GM12875 (cell line): ENCODE results near the gene KRTAP10-5.

Experiments
- H3K4me3 ChIP-seq: one replicate; pipeline ENCODE4 v1.5.1; 2011; ENCODE audit warnings: low read depth, low read length, control low read depth
- TF ChIP-seq, protein P1 (sequence below): IDR thresholded peaks from 2 replicates; pipeline ENCODE4 v1.5.1; 2011; ENCODE audit warnings: low read depth, mild to moderate bottlenecking, control low read depth, inconsistent platforms, low read length, moderate library complexity, borderline replicate concordance; ENCODE audit not compliant: insufficient read depth

Gene KRTAP10-5

GRCh38 chr21:44548922-44549321 lies 31.5 kb downstream of the KRTAP10-5 start:
- TF ChIP-seq, protein P1, sequence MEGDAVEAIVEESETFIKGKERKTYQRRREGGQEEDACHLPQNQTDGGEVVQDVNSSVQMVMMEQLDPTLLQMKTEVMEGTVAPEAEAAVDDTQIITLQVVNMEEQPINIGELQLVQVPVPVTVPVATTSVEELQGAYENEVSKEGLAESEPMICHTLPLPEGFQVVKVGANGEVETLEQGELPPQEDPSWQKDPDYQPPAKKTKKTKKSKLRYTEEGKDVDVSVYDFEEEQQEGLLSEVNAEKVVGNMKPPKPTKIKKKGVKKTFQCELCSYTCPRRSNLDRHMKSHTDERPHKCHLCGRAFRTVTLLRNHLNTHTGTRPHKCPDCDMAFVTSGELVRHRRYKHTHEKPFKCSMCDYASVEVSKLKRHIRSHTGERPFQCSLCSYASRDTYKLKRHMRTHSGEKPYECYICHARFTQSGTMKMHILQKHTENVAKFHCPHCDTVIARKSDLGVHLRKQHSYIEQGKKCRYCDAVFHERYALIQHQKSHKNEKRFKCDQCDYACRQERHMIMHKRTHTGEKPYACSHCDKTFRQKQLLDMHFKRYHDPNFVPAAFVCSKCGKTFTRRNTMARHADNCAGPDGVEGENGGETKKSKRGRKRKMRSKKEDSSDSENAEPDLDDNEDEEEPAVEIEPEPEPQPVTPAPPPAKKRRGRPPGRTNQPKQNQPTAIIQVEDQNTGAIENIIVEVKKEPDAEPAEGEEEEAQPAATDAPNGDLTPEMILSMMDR: no peak
- no peak overlapping the region for H3K4me3 ChIP-seq

- TF ChIP-seq, protein P1: no peak
- H3K4me3 ChIP-seq: no peak overlapping the region
These were observed 32.0 kb downstream of the KRTAP10-5 start for GRCh38 chr21:44548381-44548780.

- H3K4me3 ChIP-seq: no peak overlapping the region
- TF ChIP-seq, protein P1: no peak
These were observed 32.6 kb downstream of the KRTAP10-5 start for GRCh38 chr21:44547656-44548331.

DNA sequence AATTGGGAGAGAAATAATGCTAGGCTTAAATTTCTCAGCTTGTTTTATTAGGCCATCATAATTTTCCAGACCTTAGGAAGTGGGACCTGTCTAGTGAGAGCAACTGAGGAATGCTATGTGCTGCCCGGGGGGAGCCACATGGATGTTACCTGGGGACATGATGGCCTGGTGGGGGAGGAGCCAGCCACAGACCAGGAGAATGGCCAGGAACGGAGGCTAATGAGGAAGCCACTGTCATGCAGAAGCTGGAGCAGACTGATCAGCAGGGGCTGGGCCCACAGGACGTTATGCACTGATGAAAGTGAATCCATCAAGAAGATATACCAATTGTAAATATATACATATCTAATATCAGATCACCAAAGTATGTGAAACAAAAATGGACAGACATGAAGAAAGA lies 35.8 kb downstream of the KRTAP10-5 start:
- TF ChIP-seq, protein P1: no peak
- no peak overlapping the region for H3K4me3 ChIP-seq

DNA sequence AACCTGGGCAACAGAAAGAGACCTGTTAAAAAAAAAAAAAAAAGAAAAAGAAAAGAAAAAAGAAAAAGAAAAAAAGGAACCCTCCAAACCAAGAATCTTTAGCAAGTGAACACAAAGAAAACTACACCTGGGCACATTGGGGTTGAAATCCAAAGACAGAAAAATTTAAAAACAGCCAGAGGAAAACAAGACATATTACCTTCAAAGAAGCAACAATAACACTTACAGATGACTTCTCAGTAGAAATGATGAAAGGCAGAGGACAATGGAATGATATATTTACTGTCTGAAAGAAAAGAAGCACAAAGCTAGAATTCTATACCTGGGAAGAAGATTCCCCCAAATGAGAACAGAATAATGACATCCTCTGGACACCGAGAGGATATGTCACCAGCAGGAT lies 37.7 kb downstream of the KRTAP10-5 start:
- TF ChIP-seq, protein P1: no peak
- no peak overlapping the region for H3K4me3 ChIP-seq

GRCh38 chr21:44540741-44541288 lies 39.6 kb downstream of the KRTAP10-5 start:
- TF ChIP-seq, protein P1: no peak
- no peak overlapping the region for H3K4me3 ChIP-seq

DNA sequence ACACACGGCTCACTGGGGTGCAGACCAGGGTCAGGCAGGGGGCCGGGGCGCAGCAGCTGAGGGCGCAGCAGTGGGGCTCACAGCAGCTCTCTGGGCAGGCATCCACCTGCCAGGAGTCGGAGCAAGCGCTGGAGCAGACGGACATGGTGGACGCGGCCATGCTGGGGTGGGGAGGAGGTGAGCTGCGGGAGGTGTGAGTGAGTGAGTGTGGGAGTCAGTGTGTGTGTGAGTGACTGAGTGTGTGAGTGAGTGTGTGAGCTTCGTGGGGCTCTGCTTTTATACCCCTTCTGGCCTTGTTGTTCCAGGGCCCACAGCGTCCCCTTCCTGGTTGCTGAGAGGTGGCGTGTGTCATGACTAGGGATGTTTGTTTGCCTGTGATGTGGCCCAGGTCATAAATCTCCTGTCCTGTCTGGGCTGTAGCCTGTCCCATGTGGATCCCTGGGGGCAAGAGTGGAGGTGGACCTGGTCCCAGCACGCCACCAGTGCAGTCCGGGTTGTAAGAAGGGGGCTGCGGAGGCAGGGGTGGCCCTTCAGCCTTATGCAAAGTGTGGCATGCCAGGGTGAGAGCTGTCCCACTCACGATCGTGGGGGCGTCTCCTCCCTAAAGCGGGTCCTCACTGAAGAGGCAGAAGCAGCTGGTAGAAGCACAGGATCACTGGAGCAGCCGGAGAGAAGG lies 40.3 kb downstream of the KRTAP10-5 start, which contains the start of gene KRTAP10-1:
KRTAP10-1 (minus strand) TSS at position 205 of the 676 bp plus-strand sequence; CDS start at position 160, 45 bp downstream.
- TF ChIP-seq, protein P1: no peak
- no peak within 1 kb of the TSS for H3K4me3 ChIP-seq
